ENCODE data around the gene RAC3.

RAC3 gene

DNA sequence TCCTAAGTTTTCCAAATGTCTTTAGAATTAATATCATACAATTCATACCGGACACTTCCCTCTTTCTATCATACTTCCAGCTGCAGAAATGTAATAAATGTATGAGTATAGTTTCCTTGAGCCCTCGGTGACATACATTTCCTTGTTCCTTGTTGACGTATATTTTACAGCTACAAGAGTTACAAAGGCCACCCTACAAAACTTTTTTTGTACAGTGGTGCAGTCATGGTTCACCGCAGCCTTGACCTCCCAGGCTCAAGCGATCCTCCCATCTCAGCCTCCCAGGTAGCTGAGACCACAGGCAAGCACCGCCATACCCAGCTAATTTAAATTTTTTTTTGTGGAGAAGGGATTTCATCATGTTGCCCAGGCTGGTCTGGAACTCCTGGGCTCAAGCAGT, 41.3 kb downstream of the RAC3 start:
- Histone ChIP-seq H3K4me3 (ENCODE audit: low read depth in 1 of 2, low read length in 2 of 2) (no peak overlapping the region), H2AFZ (ENCODE audit: low read depth, low read length) (no peak overlapping the region), H3K4me2 (ENCODE audit: insufficient read depth, low read length) (no peak overlapping the region), H3K4me1 (ENCODE audit: insufficient read depth, low read length) (no peaks in the 10 kb centered on the region), H3K27ac (ENCODE audit: low read length) (no peak overlapping the region), H3K27me3 (ENCODE audit: insufficient read depth, low read length, poor library complexity) (no peaks in the 10 kb centered on the region), H3K9ac (ENCODE audit: low read depth, low read length) (no peak overlapping the region), H3K9me3 (ENCODE audit: insufficient read depth, low read length, severe bottlenecking) (no peaks in the 10 kb centered on the region), H3K79me2 (ENCODE audit: insufficient read depth, low read length) (no peaks in the 10 kb centered on the region), H3K36me3 (ENCODE audit: insufficient read depth, low read length) (peaks cover 2% of the 10 kb centered on the region), H4K20me1 (ENCODE audit: insufficient read depth, low read length) (peaks cover 15% of the 10 kb centered on the region)
- DNase-seq = no peak
- ATAC-seq (ENCODE audit: insufficient read depth, low read depth) = no peak
- TF ChIP-seq, protein P1, sequence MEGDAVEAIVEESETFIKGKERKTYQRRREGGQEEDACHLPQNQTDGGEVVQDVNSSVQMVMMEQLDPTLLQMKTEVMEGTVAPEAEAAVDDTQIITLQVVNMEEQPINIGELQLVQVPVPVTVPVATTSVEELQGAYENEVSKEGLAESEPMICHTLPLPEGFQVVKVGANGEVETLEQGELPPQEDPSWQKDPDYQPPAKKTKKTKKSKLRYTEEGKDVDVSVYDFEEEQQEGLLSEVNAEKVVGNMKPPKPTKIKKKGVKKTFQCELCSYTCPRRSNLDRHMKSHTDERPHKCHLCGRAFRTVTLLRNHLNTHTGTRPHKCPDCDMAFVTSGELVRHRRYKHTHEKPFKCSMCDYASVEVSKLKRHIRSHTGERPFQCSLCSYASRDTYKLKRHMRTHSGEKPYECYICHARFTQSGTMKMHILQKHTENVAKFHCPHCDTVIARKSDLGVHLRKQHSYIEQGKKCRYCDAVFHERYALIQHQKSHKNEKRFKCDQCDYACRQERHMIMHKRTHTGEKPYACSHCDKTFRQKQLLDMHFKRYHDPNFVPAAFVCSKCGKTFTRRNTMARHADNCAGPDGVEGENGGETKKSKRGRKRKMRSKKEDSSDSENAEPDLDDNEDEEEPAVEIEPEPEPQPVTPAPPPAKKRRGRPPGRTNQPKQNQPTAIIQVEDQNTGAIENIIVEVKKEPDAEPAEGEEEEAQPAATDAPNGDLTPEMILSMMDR (IDR thresholded peaks at IDR 0.05; ENCODE audit: borderline replicate concordance, extremely low read depth, low read length, poor library complexity, severe bottlenecking) = no peak
- TF ChIP-seq EZH2 (IDR thresholded peaks at IDR 0.05; ENCODE audit: borderline replicate concordance, low read depth, low read length, severe bottlenecking) = no peak

DNA sequence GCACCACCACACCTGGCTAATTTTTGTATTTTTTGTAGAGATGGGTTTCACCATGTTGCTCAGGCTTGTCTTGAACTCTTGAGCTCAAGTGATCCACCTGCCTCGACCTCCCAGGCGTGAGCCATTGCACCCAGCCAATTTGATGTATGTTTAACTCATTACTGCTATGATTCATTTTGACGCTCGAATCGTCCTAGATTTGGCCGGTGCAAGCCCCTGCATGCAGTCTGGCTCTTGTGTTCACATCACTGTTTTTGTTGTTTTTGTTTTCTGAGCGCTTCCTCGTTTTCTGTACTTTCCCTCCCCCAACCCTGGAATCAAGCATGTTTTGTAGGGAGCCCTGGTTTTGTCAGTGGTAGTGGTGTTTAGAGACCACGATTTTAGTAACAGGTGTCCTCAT, 42.0 kb downstream of the RAC3 start:
- Histone ChIP-seq H3K9ac (ENCODE audit: low read depth, low read length) (no peak overlapping the region), H3K27me3 (ENCODE audit: insufficient read depth, low read length, poor library complexity) (no peaks in the 10 kb centered on the region), H3K9me3 (ENCODE audit: insufficient read depth, low read length, severe bottlenecking) (no peaks in the 10 kb centered on the region), H3K4me3 (ENCODE audit: low read depth in 1 of 2, low read length in 2 of 2) (no peak overlapping the region), H3K36me3 (ENCODE audit: insufficient read depth, low read length) (peaks cover 8% of the 10 kb centered on the region), H3K4me2 (ENCODE audit: insufficient read depth, low read length) (no peak overlapping the region), H2AFZ (ENCODE audit: low read depth, low read length) (no peak overlapping the region), H3K27ac (ENCODE audit: low read length) (no peak overlapping the region), H4K20me1 (ENCODE audit: insufficient read depth, low read length) (peaks cover 18% of the 10 kb centered on the region), H3K4me1 (ENCODE audit: insufficient read depth, low read length) (no peaks in the 10 kb centered on the region), H3K79me2 (ENCODE audit: insufficient read depth, low read length) (no peaks in the 10 kb centered on the region)
- TF ChIP-seq EZH2 (IDR thresholded peaks at IDR 0.05; ENCODE audit: borderline replicate concordance, low read depth, low read length, severe bottlenecking) = no peak
- TF ChIP-seq, protein P1 (IDR thresholded peaks at IDR 0.05; ENCODE audit: borderline replicate concordance, extremely low read depth, low read length, poor library complexity, severe bottlenecking) = no peak
- ATAC-seq (ENCODE audit: insufficient read depth, low read depth) (no peak), DNase-seq (no peak)

- Histone ChIP-seq H3K4me1 (ENCODE audit: insufficient read depth, low read length) (no peaks in the 10 kb centered on the region), H3K27me3 (ENCODE audit: insufficient read depth, low read length, poor library complexity) (no peaks in the 10 kb centered on the region), H2AFZ (ENCODE audit: low read depth, low read length) (no peak overlapping the region), H3K9me3 (ENCODE audit: insufficient read depth, low read length, severe bottlenecking) (no peaks in the 10 kb centered on the region), H3K4me2 (ENCODE audit: insufficient read depth, low read length) (no peak overlapping the region), H3K79me2 (ENCODE audit: insufficient read depth, low read length) (no peaks in the 10 kb centered on the region), H3K9ac (ENCODE audit: low read depth, low read length) (no peak overlapping the region), H4K20me1 (ENCODE audit: insufficient read depth, low read length) (peaks cover 41% of the 10 kb centered on the region), H3K4me3 (ENCODE audit: low read depth in 1 of 2, low read length in 2 of 2) (no peak overlapping the region), H3K36me3 (ENCODE audit: insufficient read depth, low read length) (peaks cover 36% of the 10 kb centered on the region), H3K27ac (ENCODE audit: low read length) (no peak overlapping the region)
- ATAC-seq (ENCODE audit: insufficient read depth, low read depth) (peak; percentile 24; the same call in 1 of the 3 replicates), DNase-seq (no peak)
- no peak for TF ChIP-seq EZH2 (IDR thresholded peaks at IDR 0.05; ENCODE audit: borderline replicate concordance, low read depth, low read length, severe bottlenecking)
- TF ChIP-seq, protein P1 (IDR thresholded peaks at IDR 0.05; ENCODE audit: borderline replicate concordance, extremely low read depth, low read length, poor library complexity, severe bottlenecking) = no peak
These were observed 44.7 kb downstream of the RAC3 start for GRCh38 chr17:82076018-82076784.

Measured in DND-41 (cell line).